Peyer's patch (tissue), 4 donors: ENCODE data around the gene SSUH2. TPM values are rescaled to one million over a fixed set of nuclear protein-coding genes. Genes with fewer than 3 reads are reported as not detected.

Source experiments
- DNase-seq, 3 donors: peaks; one replicate each; pipeline ENCODE4 v3.0.0-alpha.2; 2017 to 2019
- H3K27ac ChIP-seq, 4 donors: fragments of 200-600 bp; sonication (generic); one replicate each; pipeline ENCODE4 v1.5.1; 2016 to 2019
- H3K27me3 ChIP-seq, 2 donors: fragments of 200-600 bp; sonication (generic); one replicate each; pipeline ENCODE4 v1.5.1; 2019
- H3K36me3 ChIP-seq, 3 donors: fragments of 200-600 bp; sonication (generic); one replicate each; pipeline ENCODE4 v1.5.1; 2016 to 2019
- H3K4me1 ChIP-seq, 4 donors: fragments of 200-600 bp; sonication (generic); one replicate each; pipeline ENCODE4 v1.5.1; 2016 to 2019
- H3K4me3 ChIP-seq, 4 donors: fragments of 200-600 bp; sonication (generic); 1 replicate in 3 of 4; 2 replicates in 1 of 4; pipeline ENCODE4 v1.5.1; 2016 to 2019; ENCODE audit warnings: mild to moderate bottlenecking in 1 of 4
- H3K9me3 ChIP-seq, 4 donors: fragments of 200-600 bp; sonication (generic); one replicate each; pipeline ENCODE4 v1.5.1; 2016 to 2019; ENCODE audit warnings: mild to moderate bottlenecking in 1 of 4
- POLR2A ChIP-seq, 2 donors: fragments of 450-650 bp; IDR thresholded peaks; one replicate each; pipeline ENCODE4 v1.5.1; 2017; ENCODE audit warnings: antibody characterized with exemption in 2 of 2, mild to moderate bottlenecking in 2 of 2, moderate library complexity in 2 of 2
- total RNA-seq, 4 donors: library from RNA; depleted of rRNA; stranded (reverse); fragments of >200 nt; gene quantifications; one replicate each; pipeline ENCODE4 v1.1.0, GENCODE V29; 2016
- TF ChIP-seq, protein P1 (sequence below), 6 experiments: fragments of 450-650 bp in 4 of 6; fragments of 200-600 bp in 2 of 6; sonication (generic) in 1 of 6; IDR thresholded peaks; one replicate each; pipeline ENCODE4 v1.5.1; 2017 to 2019; ENCODE audit warnings: antibody characterized with exemption in 6 of 6, mild to moderate bottlenecking in 3 of 6, moderate library complexity in 1 of 6

Gene SSUH2
- total RNA-seq, 4 donors from 2014 or later = 1.7 to 38.4 (median 21.6) TPM

DNA sequence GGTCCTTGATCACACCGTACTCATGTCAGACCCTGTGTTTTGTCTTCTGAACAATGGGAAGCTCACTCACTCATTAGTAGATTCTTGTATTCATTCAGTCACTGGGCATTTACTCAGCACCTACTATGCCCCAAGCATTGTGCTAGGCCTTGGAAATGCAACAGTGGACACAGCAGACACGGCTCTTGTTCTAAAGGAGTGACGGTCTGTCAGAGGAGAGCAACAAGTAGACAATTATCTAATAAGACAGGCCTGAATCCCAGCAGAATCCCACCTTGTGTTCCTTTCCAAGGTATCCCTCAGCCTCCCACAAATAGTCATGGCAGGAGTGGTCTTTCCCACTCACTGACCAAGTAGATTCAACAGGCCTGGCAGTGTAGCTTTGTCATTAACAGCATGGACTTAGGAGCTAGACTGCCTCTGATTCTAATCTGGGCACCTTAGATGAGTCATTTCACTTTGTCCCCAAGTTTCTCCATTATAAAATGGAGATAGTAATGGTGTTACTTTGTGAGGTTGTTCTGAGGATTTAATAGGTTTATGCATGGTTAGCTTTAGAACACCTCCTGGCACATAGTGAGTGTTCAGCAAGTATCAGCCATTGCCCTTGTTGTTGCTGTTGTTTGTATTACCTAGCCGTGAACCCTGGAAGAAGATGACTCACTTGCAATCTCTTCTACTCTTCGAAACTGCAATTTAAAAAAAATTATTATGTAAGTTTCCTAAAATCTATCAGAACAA, 69.1 kb downstream of the SSUH2 start:
- TF ChIP-seq, protein P1, sequence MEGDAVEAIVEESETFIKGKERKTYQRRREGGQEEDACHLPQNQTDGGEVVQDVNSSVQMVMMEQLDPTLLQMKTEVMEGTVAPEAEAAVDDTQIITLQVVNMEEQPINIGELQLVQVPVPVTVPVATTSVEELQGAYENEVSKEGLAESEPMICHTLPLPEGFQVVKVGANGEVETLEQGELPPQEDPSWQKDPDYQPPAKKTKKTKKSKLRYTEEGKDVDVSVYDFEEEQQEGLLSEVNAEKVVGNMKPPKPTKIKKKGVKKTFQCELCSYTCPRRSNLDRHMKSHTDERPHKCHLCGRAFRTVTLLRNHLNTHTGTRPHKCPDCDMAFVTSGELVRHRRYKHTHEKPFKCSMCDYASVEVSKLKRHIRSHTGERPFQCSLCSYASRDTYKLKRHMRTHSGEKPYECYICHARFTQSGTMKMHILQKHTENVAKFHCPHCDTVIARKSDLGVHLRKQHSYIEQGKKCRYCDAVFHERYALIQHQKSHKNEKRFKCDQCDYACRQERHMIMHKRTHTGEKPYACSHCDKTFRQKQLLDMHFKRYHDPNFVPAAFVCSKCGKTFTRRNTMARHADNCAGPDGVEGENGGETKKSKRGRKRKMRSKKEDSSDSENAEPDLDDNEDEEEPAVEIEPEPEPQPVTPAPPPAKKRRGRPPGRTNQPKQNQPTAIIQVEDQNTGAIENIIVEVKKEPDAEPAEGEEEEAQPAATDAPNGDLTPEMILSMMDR (IDR thresholded peaks at IDR 0.05) = no peak
- TF ChIP-seq POLR2A (IDR thresholded peaks at IDR 0.05) = no peak
- H3K4me3 ChIP-seq = no peak overlapping the region
- no peaks in the 10 kb centered on the region for H3K27me3 ChIP-seq
- no peaks in the 10 kb centered on the region for H3K9me3 ChIP-seq
- no peaks in the 10 kb centered on the region for H3K4me1 ChIP-seq
- no peaks in the 10 kb centered on the region for H3K36me3 ChIP-seq
- no peak for DNase-seq
- H3K27ac ChIP-seq = peak overlapping the region in 1 of 4 donors; percentile 0

DNA sequence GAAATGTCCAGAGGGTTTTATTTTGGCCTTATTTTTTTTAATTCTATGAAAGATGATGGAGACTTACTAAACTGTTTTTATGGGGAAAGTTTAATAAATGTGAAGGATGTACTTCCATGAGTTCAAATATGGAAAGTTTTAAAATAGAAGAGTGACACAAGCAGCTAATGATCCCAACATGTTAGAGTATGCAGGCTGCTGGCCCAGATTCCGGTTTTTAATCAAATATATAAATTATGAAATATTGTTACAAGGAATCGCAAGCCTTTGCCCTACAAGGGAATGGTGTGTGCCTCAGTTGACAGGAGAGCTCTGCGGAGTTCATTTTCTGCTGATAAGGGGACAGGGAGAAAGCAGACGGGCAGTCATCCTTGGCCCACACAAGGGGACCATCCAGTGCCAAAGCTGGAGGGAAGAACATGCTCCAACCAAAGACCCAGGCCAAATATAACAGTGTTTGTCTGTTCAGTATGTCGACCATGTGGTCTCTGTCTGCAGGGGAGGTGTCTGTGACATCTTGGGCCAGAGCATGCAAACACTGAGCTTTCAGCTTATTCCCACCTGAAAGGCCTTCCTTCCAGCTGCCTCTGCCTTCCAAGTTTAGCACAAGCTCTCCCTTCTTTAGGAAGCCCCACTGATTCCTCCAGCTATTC, 69.8 kb downstream of the SSUH2 start:
- peak overlapping the region in 1 of 4 donors; percentile 0 for H3K27ac ChIP-seq
- no peak for DNase-seq
- H3K27me3 ChIP-seq = no peaks in the 10 kb centered on the region
- H3K4me3 ChIP-seq = no peak overlapping the region
- H3K4me1 ChIP-seq = no peaks in the 10 kb centered on the region
- no peaks in the 10 kb centered on the region for H3K36me3 ChIP-seq
- no peak for TF ChIP-seq POLR2A (IDR thresholded peaks at IDR 0.05)
- TF ChIP-seq, protein P1 (IDR thresholded peaks at IDR 0.05) = no peak
- H3K9me3 ChIP-seq = no peaks in the 10 kb centered on the region

- Histone ChIP-seq H3K4me1 (no peaks in the 10 kb centered on the region), H3K36me3 (no peaks in the 10 kb centered on the region), H3K9me3 (no peaks in the 10 kb centered on the region), H3K27ac (no peak overlapping the region), H3K27me3 (no peaks in the 10 kb centered on the region), H3K4me3 (no peak overlapping the region)
- TF ChIP-seq POLR2A (IDR thresholded peaks at IDR 0.05) = no peak
- TF ChIP-seq, protein P1 (IDR thresholded peaks at IDR 0.05) = no peak
- DNase-seq = no peak
Measured at GRCh38 chr3:8574040-8574669, 70.4 kb downstream of the SSUH2 start.

DNA sequence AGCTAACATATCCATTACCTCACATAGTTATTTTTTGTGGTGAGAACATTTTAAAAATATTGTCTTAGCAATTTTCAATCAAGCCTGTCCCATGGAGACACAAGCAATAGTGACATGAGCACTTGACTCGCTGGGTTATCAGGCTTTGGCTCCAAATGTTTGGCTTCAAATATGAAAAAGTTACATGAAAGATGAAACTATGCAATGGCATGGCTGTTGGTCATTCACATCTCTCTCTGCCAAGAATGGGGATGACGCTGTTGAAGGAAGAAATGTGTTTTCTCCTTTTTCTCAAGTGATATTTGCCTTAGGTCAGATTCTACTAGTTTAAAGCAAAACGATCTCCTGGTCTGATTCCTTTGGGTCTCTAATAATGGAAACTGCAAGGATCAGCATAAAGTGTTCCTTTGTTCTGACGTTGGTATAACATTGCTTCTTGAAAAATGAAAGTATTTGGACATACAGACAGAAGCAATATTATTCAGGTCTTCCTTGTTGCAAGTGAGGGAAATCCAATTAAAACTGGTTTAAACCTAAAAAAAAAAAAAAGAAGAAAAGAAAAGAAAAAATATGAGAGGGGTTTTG, 71.2 kb downstream of the SSUH2 start:
- H3K36me3 ChIP-seq = no peaks in the 10 kb centered on the region
- no peak overlapping the region for H3K4me3 ChIP-seq
- no peaks in the 10 kb centered on the region for H3K9me3 ChIP-seq
- no peak for DNase-seq
- H3K27me3 ChIP-seq = no peaks in the 10 kb centered on the region
- H3K27ac ChIP-seq = no peak overlapping the region
- no peaks in the 10 kb centered on the region for H3K4me1 ChIP-seq
- TF ChIP-seq POLR2A (IDR thresholded peaks at IDR 0.05) = no peak
- TF ChIP-seq, protein P1 (IDR thresholded peaks at IDR 0.05) = no peak

GRCh38 chr3:8571256-8571655, 73.3 kb downstream of the SSUH2 start:
- Histone ChIP-seq H3K36me3 (no peaks in the 10 kb centered on the region), H3K4me3 (no peak overlapping the region), H3K27me3 (no peaks in the 10 kb centered on the region), H3K27ac (no peak overlapping the region), H3K4me1 (no peaks in the 10 kb centered on the region), H3K9me3 (no peaks in the 10 kb centered on the region)
- no peak for TF ChIP-seq POLR2A (IDR thresholded peaks at IDR 0.05)
- TF ChIP-seq, protein P1 (IDR thresholded peaks at IDR 0.05) = no peak
- DNase-seq = no peak

Other genes with a start within 250 kb of the SSUH2 start
- 10 to 100 TPM in 2 of 4 donors, 1 to 10 TPM in 2; 1.6 to 90.8 (median 12.3) TPM for gene LMCD1, start 143.0 kb downstream of the SSUH2 start, total RNA-seq
- not detected for gene CAV3, start 89.0 kb upstream of the SSUH2 start, total RNA-seq
- under 1 TPM in 1 of 4 donors, not detected in 3; 0.27 TPM for gene OXTR, start 124.8 kb upstream of the SSUH2 start, total RNA-seq